PC-9 (cell line): ENCODE measurements around the gene PPP2R2B. TPM values are rescaled to one million over a fixed set of nuclear protein-coding genes. Genes with fewer than 3 reads are reported as not detected.

Experiments used
- BruUV-seq: library from RNA; stranded (reverse); fragments of 400-500 nt; replicated peaks from 2 replicates; lab custom pipeline; 2021; lab: Mats Ljungman, UMichigan
- CTCF ChIA-PET: fragments of 300-600 bp; sonication (Branson Sonifier 250); formaldehyde crosslinking; loops from one replicate; lab custom pipeline; 2022; ENCODE audit warnings: antibody characterized with exemption; lab: Charles Lee
- POLR2A ChIA-PET: fragments of 300-600 bp; sonication (Branson Sonifier 250); formaldehyde crosslinking; loops from one replicate; lab custom pipeline; 2022; ENCODE audit warnings: antibody characterized with exemption; ENCODE audit not compliant: unreplicated experiment; lab: Charles Lee
- DNase-seq, 2 experiments: peaks; one replicate each; pipeline versions ENCODE4 v3.0.0 to v3.0.0-alpha.2; 2015 to 2022; ENCODE audit warnings: mixed read lengths in 1 of 2
- H2AFZ ChIP-seq: fragments of 200-600 bp; sonication (generic); 2 replicates; pipeline ENCODE4 v1.8.1; 2017; ENCODE audit warnings: antibody characterized with exemption
- H3F3A ChIP-seq: fragments of 200-600 bp; sonication (generic); 2 replicates; pipeline ENCODE4 v1.8.1; 2017; ENCODE audit warnings: antibody characterized with exemption, mild to moderate bottlenecking, low read depth; ENCODE audit not compliant: insufficient read depth
- H3K27ac ChIP-seq: fragments of 200-600 bp; sonication (generic); 2 replicates; pipeline ENCODE4 v1.6.1; 2016; ENCODE audit warnings: mixed run types
- H3K27me3 ChIP-seq: fragments of 200-600 bp; sonication (generic); 2 replicates; pipeline ENCODE4 v1.6.1; 2016; ENCODE audit warnings: low read depth, mixed run types; ENCODE audit not compliant: insufficient read depth
- H3K36me3 ChIP-seq: fragments of 200-600 bp; sonication (generic); 2 replicates; pipeline ENCODE4 v1.6.1; 2016; ENCODE audit warnings: low read depth, mixed run types
- H3K4me1 ChIP-seq: fragments of 200-600 bp; sonication (generic); replicated peaks from 2 replicates; pipeline ENCODE4 v1.6.1; 2016; ENCODE audit warnings: mixed run types; ENCODE audit not compliant: insufficient read depth
- H3K4me2 ChIP-seq: fragments of 200-600 bp; sonication (generic); 2 replicates; pipeline ENCODE4 v1.6.1; 2017; ENCODE audit warnings: mixed run types
- H3K4me3 ChIP-seq: fragments of 200-600 bp; sonication (generic); 2 replicates; pipeline ENCODE4 v1.6.1; 2016; ENCODE audit warnings: mixed run types
- H3K79me2 ChIP-seq: fragments of 200-600 bp; sonication (generic); 2 replicates; pipeline ENCODE4 v1.6.1; 2017; ENCODE audit warnings: low read depth, mixed run types
- H3K9me2 ChIP-seq: fragments of 200-600 bp; sonication (generic); 2 replicates; pipeline ENCODE4 v1.8.1; 2017; ENCODE audit warnings: mild to moderate bottlenecking; ENCODE audit not compliant: insufficient read depth
- H3K9me3 ChIP-seq: fragments of 200-600 bp; sonication (generic); 2 replicates; pipeline ENCODE4 v1.8.1; 2016; ENCODE audit warnings: low read depth; ENCODE audit not compliant: insufficient read depth
- H4K20me1 ChIP-seq: fragments of 200-600 bp; sonication (generic); 2 replicates; pipeline ENCODE4 v1.8.1; 2017; ENCODE audit not compliant: insufficient read depth
- CTCF ChIP-seq: fragments of 200-600 bp; sonication (generic); conservative IDR thresholded peaks from 2 replicates; pipeline ENCODE4 v1.6.1; 2017; ENCODE audit warnings: mixed run types, antibody characterized with exemption, mild to moderate bottlenecking, moderate library complexity
- EZH2 ChIP-seq: fragments of 200-600 bp; sonication (generic); IDR thresholded peaks from 2 replicates; pipeline ENCODE4 v1.8.0; 2017; ENCODE audit warnings: antibody characterized with exemption, low read depth
- intact Hi-C: fragments of 100-400 bp; cut with micrococcal nuclease; formaldehyde crosslinking; loops from one replicate; pipeline ENCODE4 v1.10.0; 2022; ENCODE audit not compliant: unreplicated experiment
- total RNA-seq: library from RNA; stranded (reverse); gene quantifications from 2 replicates; pipeline ENCODE4 v1.2.3, GENCODE V29; 2021

The PPP2R2B gene
- total RNA-seq, 1 experiment from 2014 or later, result not detected

GRCh38 chr5:146646441-146646840, 232.1 kb downstream of the PPP2R2B start:
- Histone ChIP-seq H3K9me2 (no peaks in the 10 kb centered on the region), H2AFZ (no peak overlapping the region), H3K27ac (no peak overlapping the region), H3K4me1 (no peaks in the 10 kb centered on the region), H3K36me3 (no peaks in the 10 kb centered on the region), H3K9me3 (no peaks in the 10 kb centered on the region), H3K27me3 (peaks cover 16% of the 10 kb centered on the region), H3K4me2 (no peak overlapping the region), H3F3A (no peaks in the 10 kb centered on the region), H3K4me3 (no peak overlapping the region), H3K79me2 (no peaks in the 10 kb centered on the region), H4K20me1 (no peaks in the 10 kb centered on the region)
- intact Hi-C loops, result no loop called here
- no peak for DNase-seq
- CTCF ChIA-PET, result no interaction called here
- POLR2A ChIA-PET, result no interaction called here
- BruUV-seq, result no TSS peak
- no peak for TF ChIP-seq CTCF
- no peak for TF ChIP-seq EZH2

DNA sequence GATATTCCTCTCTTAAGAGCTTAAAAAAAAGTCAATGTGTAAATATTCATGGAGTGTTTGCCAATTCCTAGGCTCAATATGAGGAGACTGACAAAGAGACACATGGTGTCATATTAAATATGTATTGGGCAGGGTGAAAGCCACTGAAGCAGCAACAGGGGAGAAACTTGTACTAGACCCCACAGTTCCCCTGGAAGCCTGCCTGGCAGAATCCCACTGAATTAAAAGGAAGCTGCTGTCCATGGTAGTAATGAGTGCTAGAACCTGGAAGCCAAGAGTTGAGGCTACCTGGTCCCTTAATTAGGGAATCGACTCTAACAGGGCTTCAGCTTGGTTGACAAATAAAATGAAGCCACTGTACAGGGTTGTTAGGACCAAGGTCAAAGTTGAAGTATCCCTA, 233.2 kb downstream of the PPP2R2B start:
- H3K9me2 ChIP-seq, result no peaks in the 10 kb centered on the region
- no peak for TF ChIP-seq EZH2
- no peak for TF ChIP-seq CTCF
- H2AFZ ChIP-seq, result no peak overlapping the region
- no peaks in the 10 kb centered on the region for H3K4me1 ChIP-seq
- H3K4me3 ChIP-seq, result no peak overlapping the region
- BruUV-seq, result no TSS peak
- no peaks in the 10 kb centered on the region for H3K36me3 ChIP-seq
- no peaks in the 10 kb centered on the region for H3F3A ChIP-seq
- H3K79me2 ChIP-seq, result no peaks in the 10 kb centered on the region
- no peak for DNase-seq
- ChIA-PET POLR2A (no interaction called here), CTCF (no interaction called here)
- intact Hi-C loops, result no loop called here
- H4K20me1 ChIP-seq, result no peaks in the 10 kb centered on the region
- no peaks in the 10 kb centered on the region for H3K9me3 ChIP-seq
- no peak overlapping the region for H3K4me2 ChIP-seq
- no peak overlapping the region for H3K27ac ChIP-seq
- peaks cover 5% of the 10 kb centered on the region for H3K27me3 ChIP-seq

- POLR2A ChIA-PET, result no interaction called here
- BruUV-seq, result no TSS peak
- peaks cover under 1% of the 10 kb centered on the region; the same call in 1 of the 2 replicates for H3K27me3 ChIP-seq
- no peaks in the 10 kb centered on the region for H3K79me2 ChIP-seq
- no peaks in the 10 kb centered on the region for H3K9me2 ChIP-seq
- H3K4me3 ChIP-seq, result no peak overlapping the region
- no peaks in the 10 kb centered on the region for H4K20me1 ChIP-seq
- H3K27ac ChIP-seq, result no peak overlapping the region
- H3K36me3 ChIP-seq, result no peaks in the 10 kb centered on the region
- CTCF ChIA-PET, result no interaction called here
- TF ChIP-seq EZH2 (no peak), CTCF (no peak)
- no peaks in the 10 kb centered on the region for H3F3A ChIP-seq
- H2AFZ ChIP-seq, result no peak overlapping the region
- H3K4me1 ChIP-seq, result no peaks in the 10 kb centered on the region
- intact Hi-C loops, result no loop called here
- no peaks in the 10 kb centered on the region for H3K9me3 ChIP-seq
- no peak for DNase-seq
- no peak overlapping the region for H3K4me2 ChIP-seq
These were observed 233.7 kb downstream of the PPP2R2B start for GRCh38 chr5:146644831-146645230.
